GM21390 (cell line): ENCODE results near the gene KRT82.
"Not testable (repeated sequence)": the region's sequence is repeated elsewhere in the genome, so short reads cannot be mapped to it uniquely, and the experiment has no call there.

Source experiments
- ATAC-seq: cut with Tn5 transposase; IDR thresholded peaks from one replicate; pipeline ENCODE4 v1.9.1; 2021; ENCODE audit not compliant: unreplicated experiment

Gene KRT82

DNA sequence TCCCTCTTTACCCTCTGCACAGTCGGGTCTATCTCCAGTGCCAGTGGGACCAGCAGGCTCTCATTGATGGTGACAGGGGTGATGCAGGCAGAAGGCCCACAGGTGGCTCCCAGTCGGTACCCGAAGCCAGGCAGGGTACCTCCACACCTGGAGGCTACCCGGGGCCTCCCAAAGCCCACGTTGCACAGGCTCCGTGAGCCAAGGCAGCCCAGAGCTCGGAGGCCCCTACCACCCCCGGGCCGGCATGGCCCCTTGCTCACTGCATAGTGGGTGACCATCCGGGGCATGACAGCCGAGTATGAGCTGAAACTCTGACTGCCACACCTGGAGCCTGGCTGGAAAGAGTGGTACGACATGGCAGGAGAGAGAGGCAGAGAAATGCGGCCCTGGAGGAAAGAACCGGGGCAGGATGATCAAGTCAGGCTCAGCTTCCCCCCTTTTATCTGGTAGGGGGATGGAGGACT lies at the start of gene KRT82:
Gene KRT82 (minus strand): TSS at position 414 of the 464 bp plus-strand sequence. CDS start 58 bp downstream, at position 356.
- no peak for ATAC-seq

DNA sequence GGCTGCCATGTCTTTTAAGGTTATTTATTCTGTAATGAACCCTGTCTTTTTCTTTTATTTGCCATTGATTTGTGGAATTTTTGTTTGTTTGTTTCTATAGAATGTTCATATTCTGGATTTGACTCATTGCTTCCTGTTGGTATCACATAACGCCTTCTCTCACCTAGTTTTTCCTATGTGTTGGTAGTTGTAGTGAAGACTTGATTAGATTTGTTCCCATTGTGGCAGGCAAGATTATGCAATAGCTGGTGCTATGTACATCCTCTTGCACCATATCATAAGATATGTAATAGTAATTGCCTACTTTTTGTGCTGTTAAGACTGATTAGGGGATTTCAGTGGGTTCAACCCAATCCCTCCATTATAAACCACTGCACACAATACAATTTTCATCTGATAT lies 49.7 kb upstream of the KRT82 start:
- ATAC-seq, result no peak

GRCh38 chr12:52454411-52455201 lies 48.5 kb upstream of the KRT82 start:
- no peak for ATAC-seq

GRCh38 chr12:52452101-52452500 lies 46.0 kb upstream of the KRT82 start, which contains the start of gene KRT6B:
TSS of gene KRT6B (minus strand) at chr12:52452146. CDS start at chr12:52452078, 68 bp downstream.
- no peak for ATAC-seq

DNA sequence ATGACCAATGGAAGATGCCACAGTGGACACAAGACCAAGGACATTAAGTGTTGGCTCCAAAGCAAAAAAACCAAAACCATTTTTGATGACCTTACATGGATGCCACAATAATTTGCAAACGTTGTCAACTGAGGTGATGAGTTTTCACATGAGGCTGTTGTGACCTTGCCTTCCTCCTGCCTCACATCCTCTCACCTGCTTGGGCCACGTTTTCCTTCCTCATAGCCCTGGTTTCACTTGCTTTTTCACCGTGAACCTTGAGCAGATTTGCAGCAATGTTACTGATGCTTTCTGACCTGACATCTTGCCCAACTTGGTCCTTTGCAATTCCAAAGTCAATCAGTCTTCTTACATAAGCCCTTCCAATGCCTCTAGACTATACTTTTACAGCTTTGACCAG lies 42.1 kb upstream of the KRT82 start:
- no peak for ATAC-seq

DNA sequence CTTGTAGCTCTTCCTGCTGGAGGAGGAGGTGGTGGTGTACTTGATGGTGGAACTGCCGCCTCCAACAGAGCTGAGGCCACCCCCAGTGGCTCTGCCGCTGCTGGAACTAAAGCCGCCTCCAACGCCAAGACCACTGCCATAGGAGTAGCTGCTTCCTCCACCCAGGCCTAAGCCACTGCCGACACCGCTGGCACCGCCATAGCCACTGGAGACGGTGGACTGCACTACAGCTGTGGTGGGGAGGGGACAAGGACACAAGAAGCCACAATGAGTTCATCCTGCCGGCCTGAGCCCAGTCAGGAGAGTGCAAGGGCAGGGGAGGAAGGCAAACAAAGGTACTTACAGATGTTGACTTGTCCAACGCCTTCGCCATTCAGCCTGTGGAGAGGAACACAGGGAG lies 41.1 kb upstream of the KRT82 start:
- not testable (repeated sequence) for ATAC-seq

GRCh38 chr12:52446367-52447045 lies 40.4 kb upstream of the KRT82 start:
- ATAC-seq, result no peak

- ATAC-seq, result no peak
Measured at GRCh38 chr12:52445876-52446275, 39.7 kb upstream of the KRT82 start.

DNA sequence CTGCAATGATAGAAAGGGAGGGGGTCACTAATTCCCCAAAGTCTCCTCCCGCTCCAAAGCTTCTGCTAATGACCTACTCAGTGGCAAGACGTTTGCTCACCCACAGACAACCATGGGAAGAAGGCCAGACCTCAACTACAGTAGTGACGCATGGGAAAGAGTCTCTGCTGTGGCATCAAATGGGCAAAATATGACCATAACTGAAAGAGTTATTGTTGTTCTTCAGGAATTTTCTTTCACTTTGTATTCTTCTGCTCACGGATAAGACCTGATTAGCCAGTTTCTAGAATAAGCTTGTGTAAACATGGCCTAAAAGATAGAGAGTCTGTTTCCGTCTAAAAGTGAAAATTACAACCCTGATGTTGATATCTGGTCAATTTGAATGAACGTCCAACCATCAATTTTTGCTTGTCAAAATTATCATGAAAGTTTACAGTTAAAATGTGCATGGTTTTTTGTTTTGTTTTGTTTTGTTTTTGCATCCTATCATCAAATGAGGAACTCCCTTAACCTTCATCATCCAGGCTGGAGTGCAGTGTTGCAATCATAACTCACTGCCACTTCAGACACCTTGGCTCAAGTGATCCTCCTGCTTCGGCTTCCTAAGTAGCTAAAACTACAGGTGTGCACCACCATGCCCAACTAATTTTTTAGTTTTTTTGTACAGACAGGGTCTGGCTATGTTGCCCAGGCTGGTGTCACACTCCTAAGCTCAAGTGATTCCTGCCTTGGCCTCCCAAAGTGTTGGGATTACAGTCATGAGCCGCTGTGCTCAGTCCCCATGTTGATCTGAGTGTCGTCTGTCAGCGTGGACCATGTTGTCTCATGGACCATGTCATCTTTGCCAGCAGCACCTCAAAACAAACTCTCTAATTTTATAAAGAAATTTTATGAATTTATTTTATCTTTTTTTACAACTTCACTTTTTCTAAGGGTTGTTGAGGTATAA lies 38.8 kb upstream of the KRT82 start:
- no peak for ATAC-seq

GRCh38 chr12:52443966-52444365 lies 37.8 kb upstream of the KRT82 start:
- no peak for ATAC-seq

DNA sequence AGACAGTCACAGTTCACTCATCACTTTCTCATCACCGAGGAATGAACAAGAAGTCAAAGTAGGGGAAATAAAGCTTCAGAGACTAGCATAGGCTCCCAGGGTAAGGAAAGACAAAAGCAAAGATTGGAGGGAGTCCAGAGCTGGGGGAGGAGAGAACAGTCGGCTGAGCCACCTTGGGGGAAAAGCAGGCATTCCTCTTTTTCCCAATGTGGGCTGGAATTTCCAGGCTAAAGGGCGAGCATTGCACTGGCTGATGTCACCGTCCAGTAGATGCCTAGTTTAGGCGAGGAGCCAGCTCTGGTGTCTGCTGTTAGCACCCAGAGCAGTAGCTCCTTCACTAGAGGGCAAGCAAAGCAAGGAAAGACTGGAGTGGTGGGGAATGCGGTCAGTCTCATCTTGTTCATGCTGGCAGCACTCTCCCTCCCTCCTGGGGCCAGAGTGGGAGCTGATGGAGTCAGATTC lies 36.5 kb upstream of the KRT82 start:
- ATAC-seq, result no peak

- ATAC-seq, result no peak
Measured at GRCh38 chr12:52441320-52441911, 35.3 kb upstream of the KRT82 start.

GRCh38 chr12:52440821-52441319 lies 34.7 kb upstream of the KRT82 start:
- ATAC-seq, result no peak

DNA sequence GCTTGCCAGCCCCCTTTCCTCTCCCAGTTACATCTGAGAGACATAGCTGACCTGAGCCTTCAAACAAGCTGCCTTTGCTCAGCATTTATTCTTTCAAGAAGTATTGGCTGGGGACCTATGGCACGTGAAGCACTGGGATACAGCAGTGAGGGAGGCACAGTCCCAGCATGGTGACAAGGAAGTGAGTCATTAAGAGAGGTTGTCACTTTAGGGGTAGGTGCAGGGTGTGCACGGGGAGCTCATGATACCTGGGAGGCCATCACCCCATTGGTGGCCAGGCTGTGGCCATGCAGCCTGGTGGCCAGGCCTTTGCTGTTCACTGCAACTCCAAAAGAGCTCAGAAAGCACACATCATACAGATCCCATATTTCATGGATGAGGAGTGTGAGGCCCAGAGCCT lies 33.7 kb upstream of the KRT82 start:
- ATAC-seq, result no peak

DNA sequence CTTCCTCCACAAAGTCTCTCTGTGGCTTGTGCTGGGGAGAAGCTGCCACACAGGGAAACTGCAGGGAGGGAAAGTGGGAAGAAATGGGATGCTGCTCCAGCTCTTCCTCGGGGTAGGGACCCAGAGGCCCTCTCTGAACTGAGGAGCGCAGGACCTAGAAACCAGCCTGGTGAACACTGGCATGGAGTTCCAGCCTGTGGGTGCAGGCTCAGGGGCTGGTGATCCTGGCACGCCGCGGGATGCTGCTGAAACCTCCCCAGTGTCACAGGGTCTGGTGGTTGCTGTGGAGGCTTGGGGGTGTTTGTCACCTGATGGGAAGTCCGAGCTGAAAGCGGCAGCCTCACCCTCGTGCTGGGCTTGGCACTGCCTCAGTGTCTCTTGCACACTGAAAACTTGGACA lies 33.3 kb upstream of the KRT82 start:
- ATAC-seq, result no peak

DNA sequence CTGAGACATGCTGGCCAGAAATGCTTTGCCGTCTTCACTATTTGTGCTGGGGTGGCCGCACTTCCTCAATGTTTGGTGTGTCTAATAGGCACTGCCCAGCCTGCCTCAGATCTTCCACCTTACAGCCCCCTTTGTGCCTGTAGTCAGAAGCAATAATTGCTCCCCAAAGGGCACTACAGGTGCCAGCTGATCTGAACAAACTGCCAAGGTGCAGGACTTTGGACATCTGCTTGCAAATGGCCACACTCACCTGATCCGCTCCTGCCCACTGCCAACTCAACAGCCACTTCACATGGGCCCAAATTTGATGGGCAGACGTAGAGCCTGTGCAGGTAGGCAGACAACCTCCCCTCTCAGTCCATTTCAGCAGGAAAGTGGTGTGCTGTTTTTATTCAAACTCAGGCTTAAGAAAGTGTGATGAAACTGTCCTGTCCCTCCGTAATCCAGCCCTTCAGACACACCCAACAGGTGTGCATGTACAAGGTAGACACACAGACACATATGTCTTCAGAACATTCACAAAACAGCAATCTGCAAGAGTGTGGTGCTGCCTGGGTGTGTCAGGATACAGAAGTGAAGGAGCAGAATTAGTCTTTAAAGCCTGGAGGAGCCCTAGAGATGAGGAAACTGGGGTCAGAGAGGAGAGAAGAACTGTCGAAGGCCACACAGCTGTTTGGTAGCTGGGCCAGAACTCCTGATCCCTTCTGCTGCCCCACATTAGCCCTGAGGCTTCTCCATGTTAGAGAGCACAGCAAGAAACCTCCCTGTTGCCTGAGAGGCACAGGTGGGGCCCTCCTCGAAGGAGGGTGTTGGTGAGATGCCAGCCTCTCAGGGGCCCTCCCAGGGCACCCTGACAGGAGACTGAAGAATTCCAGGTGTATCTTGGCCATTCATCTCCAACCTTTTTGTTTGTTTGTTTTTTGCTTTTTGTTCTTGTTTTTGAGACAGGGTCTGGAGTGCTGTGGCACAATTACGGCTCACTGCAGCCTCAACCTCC lies 32.5 kb upstream of the KRT82 start:
- no peak for ATAC-seq

DNA sequence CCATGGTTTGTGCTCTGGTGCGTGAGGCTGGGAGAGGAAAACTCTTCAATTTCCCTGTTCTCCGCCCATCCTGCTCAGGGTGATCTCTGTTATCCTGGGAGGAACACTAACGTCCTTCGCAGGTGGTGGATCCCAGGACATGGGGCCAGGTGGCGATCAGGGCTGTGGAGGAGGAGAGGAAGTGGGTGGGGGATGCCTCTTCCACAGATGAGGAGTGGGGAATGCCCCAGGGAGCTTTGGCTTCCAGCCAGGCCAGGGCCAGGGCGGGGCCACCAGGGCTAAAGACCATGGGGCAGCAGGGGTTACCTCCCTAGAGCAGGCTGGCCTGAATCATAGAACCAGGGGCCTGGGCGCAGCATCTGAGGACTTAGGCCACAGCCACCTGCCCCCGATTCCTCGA lies 31.4 kb upstream of the KRT82 start:
- ATAC-seq, result no peak

DNA sequence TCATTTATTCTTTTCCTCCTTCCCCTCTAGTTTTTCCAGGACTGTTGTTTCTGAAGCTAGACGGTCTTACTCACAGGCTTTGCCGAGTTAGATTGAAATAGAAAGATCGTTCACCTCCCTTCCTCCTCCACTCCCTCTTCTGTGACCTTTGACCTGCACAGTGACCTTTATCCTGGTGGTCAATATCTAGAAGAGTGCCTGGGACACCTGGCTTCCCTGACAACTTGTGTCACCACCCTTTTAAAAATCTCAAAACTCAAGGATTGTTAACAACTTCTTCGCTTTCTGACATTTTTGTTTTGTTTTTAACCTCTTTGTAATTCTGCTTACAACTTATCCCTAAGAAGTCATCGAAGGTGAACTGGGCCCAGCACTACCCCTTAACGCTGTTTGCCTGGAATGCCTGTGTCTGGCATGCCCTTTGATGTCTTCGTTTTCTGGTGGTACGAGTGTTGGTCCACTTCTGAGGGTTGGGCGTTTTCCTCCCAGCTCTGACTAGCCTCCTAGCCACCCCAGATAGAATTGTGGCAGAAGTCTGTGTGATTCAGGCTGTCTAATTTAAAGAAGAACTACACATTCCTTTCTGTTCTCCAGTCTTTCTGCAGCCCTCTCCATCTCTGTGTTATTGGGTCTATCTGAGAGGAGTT lies 30.8 kb upstream of the KRT82 start:
- no peak for ATAC-seq
